GM18870 (cell line): ENCODE measurements around the gene CEP68.
A peak's percentile ranks its signal among the peaks of the same experiment; 100 is the strongest.

Experiments
- ATAC-seq: cut with Tn5 transposase; IDR thresholded peaks from one replicate; pipeline ENCODE4 v1.9.1; 2021; ENCODE audit warnings: moderate library complexity; ENCODE audit not compliant: unreplicated experiment

The CEP68 gene

GRCh38 chr2:65055422-65056214 is 598 bp upstream of the CEP68 start:
- peak; percentile 14 for ATAC-seq

GRCh38 chr2:65057054-65057375 is 799 bp downstream of the CEP68 start:
- ATAC-seq = no peak

GRCh38 chr2:65057391-65058052 is 1.3 kb downstream of the CEP68 start:
- peak; percentile 33 for ATAC-seq

- ATAC-seq = no peak
These were observed 2.9 kb downstream of the CEP68 start for GRCh38 chr2:65059071-65059470.

GRCh38 chr2:65061146-65061909 is 5.1 kb downstream of the CEP68 start:
- ATAC-seq = no peak

- ATAC-seq = no peak
These were observed 5.7 kb downstream of the CEP68 start for GRCh38 chr2:65061910-65062339.

- no peak for ATAC-seq
These were observed 6.9 kb downstream of the CEP68 start for GRCh38 chr2:65062843-65063825.

GRCh38 chr2:65064728-65065552 is 8.7 kb downstream of the CEP68 start:
- ATAC-seq = peak; percentile 81

- ATAC-seq = no peak
These were observed 11.8 kb downstream of the CEP68 start for GRCh38 chr2:65067806-65068553.

- no peak for ATAC-seq
These were observed 13.2 kb downstream of the CEP68 start for GRCh38 chr2:65069439-65069824.

GRCh38 chr2:65070172-65070830 is 14.1 kb downstream of the CEP68 start:
- ATAC-seq = no peak

GRCh38 chr2:65070856-65071255 is 14.6 kb downstream of the CEP68 start:
- no peak for ATAC-seq

- no peak for ATAC-seq
These were observed 15.4 kb downstream of the CEP68 start for GRCh38 chr2:65071499-65072180.

GRCh38 chr2:65072181-65072970 is 16.2 kb downstream of the CEP68 start:
- ATAC-seq = peak; percentile 52

GRCh38 chr2:65073879-65074565 is 17.8 kb downstream of the CEP68 start:
- no peak for ATAC-seq

GRCh38 chr2:65075176-65075575 is 19.0 kb downstream of the CEP68 start:
- ATAC-seq = no peak
